SK-N-SH (cell line): ENCODE measurements around the gene ARHGEF3. TPM values are rescaled to one million over a fixed set of nuclear protein-coding genes. Genes with fewer than 3 reads are reported as not detected.
"Not testable (repeated sequence)": the region's sequence is repeated elsewhere in the genome, so short reads cannot be mapped to it uniquely, and the experiment has no call there.

Experiments used
- CTCF ChIA-PET: fragments of 300-600, 350-600 bp; formaldehyde crosslinking; extraction: SDS; loops from one replicate; lab custom pipeline; 2021; lab: Yijun Ruan, JAX
- POLR2A ChIA-PET: fragments of 350-600 bp; sonication (Branson Sonifier 250); formaldehyde crosslinking; extraction: SDS; loops from one replicate; lab custom pipeline; 2020; ENCODE audit warnings: antibody characterized with exemption, inconsistent platforms; lab: Yijun Ruan, JAX
- DNase-seq: peaks from one replicate; pipeline ENCODE4 v3.0.0; 2012
- H2AFZ ChIP-seq: fragments of 200-600 bp; sonication (generic); 2 replicates; pipeline ENCODE4 v1.8.1; 2016; ENCODE audit warnings: antibody characterized with exemption, mild to moderate bottlenecking, low read depth
- H3F3A ChIP-seq: fragments of 200-600 bp; sonication (generic); replicated peaks from 2 replicates; pipeline ENCODE3; 2016; ENCODE audit warnings: antibody characterized with exemption, mild to moderate bottlenecking; ENCODE audit not compliant: insufficient read depth
- H3K27ac ChIP-seq, 2 experiments: fragments of 200-500 bp in 1 of 2; fragments of 200-600 bp in 1 of 2; sonication (Bioruptor generic) in 1 of 2; sonication (generic), shearing (Covaris generic) in 1 of 2; 2 replicates each; pipeline versions ENCODE4 v1.5.1 to v1.6.1; 2014 to 2016; ENCODE audit warnings: low read depth in 2 of 2, inconsistent platforms in 1 of 2, low read length in 1 of 2, mild to moderate bottlenecking in 1 of 2, mixed read lengths in 1 of 2
- H3K27me3 ChIP-seq: fragments of 200-600 bp; sonication (generic), shearing (Covaris generic); 2 replicates; pipeline ENCODE4 v1.6.1; 2016; ENCODE audit warnings: mixed run types; ENCODE audit not compliant: insufficient read depth
- H3K36me3 ChIP-seq, 2 experiments: fragments of 200-500 bp in 1 of 2; fragments of 200-600 bp in 1 of 2; sonication (Bioruptor generic) in 1 of 2; sonication (generic) in 1 of 2; replicated peaks in 1 of 2; 2 replicates each; pipeline versions ENCODE3 to v1.5.1; 2014 to 2016; ENCODE audit warnings: low read length in 1 of 2, mild to moderate bottlenecking in 1 of 2; ENCODE audit not compliant: insufficient read depth in 2 of 2, control insufficient read depth in 1 of 2
- H3K4me1 ChIP-seq, 2 experiments: fragments of 200-500 bp in 1 of 2; fragments of 200-600 bp in 1 of 2; sonication (Bioruptor generic) in 1 of 2; sonication (generic), shearing (Covaris generic) in 1 of 2; 2 replicates each; pipeline versions ENCODE4 v1.5.1 to v1.6.1; 2014 to 2016; ENCODE audit warnings: low read depth in 1 of 2, low read length in 1 of 2, mixed run types in 1 of 2; ENCODE audit not compliant: insufficient read depth in 2 of 2, control insufficient read depth in 1 of 2
- H3K4me2 ChIP-seq: fragments of 200-600 bp; sonication (generic), shearing (Covaris generic); 2 replicates; pipeline ENCODE4 v1.6.1; 2017; ENCODE audit warnings: mixed run types
- H3K4me3 ChIP-seq, 2 experiments: fragments of 200-500 bp in 1 of 2; fragments of 200-600 bp in 1 of 2; sonication (Bioruptor generic) in 1 of 2; sonication (generic), shearing (Covaris generic) in 1 of 2; 2 replicates each; pipeline versions ENCODE4 v1.5.1 to v1.8.1; 2014 to 2016; ENCODE audit warnings: low read depth in 2 of 2, inconsistent platforms in 1 of 2, low read length in 1 of 2, mild to moderate bottlenecking in 1 of 2, mixed read lengths in 1 of 2, moderate library complexity in 1 of 2
- H3K79me2 ChIP-seq: fragments of 200-600 bp; sonication (generic); 2 replicates; pipeline ENCODE4 v1.8.1; 2017; ENCODE audit warnings: mild to moderate bottlenecking; ENCODE audit not compliant: insufficient read depth
- H3K9ac ChIP-seq: fragments of 200-600 bp; sonication (generic); 2 replicates; pipeline ENCODE4 v1.6.1; 2017; ENCODE audit warnings: mixed run types
- H3K9me2 ChIP-seq: fragments of 200-600 bp; sonication (generic); 2 replicates; pipeline ENCODE4 v1.6.1; 2017; ENCODE audit warnings: mixed run types
- H3K9me3 ChIP-seq: fragments of 200-600 bp; sonication (generic); 2 replicates; pipeline ENCODE4 v1.6.1; 2017; ENCODE audit warnings: mixed run types, mild to moderate bottlenecking, moderate library complexity
- H4K20me1 ChIP-seq: fragments of 200-600 bp; sonication (generic); 2 replicates; pipeline ENCODE4 v1.6.1; 2017; ENCODE audit warnings: mild to moderate bottlenecking, mixed run types; ENCODE audit not compliant: insufficient read depth
- CHD2 ChIP-seq: fragments of 150-350 bp; IDR thresholded peaks from 2 replicates; pipeline ENCODE4 v1.6.1; 2018; ENCODE audit warnings: low read length; ENCODE audit not compliant: partially characterized antibody
- FOXJ3 ChIP-seq: sonication (generic); formaldehyde crosslinking; IDR thresholded peaks from 2 replicates; pipeline ENCODE4 v1.5.1; 2020; ENCODE audit warnings: mild to moderate bottlenecking, missing genetic modification reagents
- GATA2 ChIP-seq: sonication (generic); formaldehyde crosslinking; IDR thresholded peaks from 2 replicates; pipeline ENCODE4 v1.5.0; 2020; ENCODE audit warnings: mild to moderate bottlenecking, missing genetic modification reagents
- MEF2A ChIP-seq: IDR thresholded peaks from 2 replicates; pipeline ENCODE4 v1.4.0; 2012; ENCODE audit warnings: low read depth, borderline replicate concordance
- POLR2AphosphoS5 ChIP-seq: IDR thresholded peaks from 2 replicates; pipeline ENCODE4 v1.6.1; 2012; ENCODE audit warnings: low read depth, low read length
- RCOR1 ChIP-seq: fragments of 150-350 bp; IDR thresholded peaks from 2 replicates; pipeline ENCODE4 v1.6.1; 2017; ENCODE audit warnings: antibody characterized with exemption, low read length
- REST ChIP-seq: IDR thresholded peaks from 2 replicates; pipeline ENCODE4 v1.6.1; 2012; ENCODE audit warnings: mild to moderate bottlenecking, low read depth, low read length, moderate library complexity
- RFX5 ChIP-seq: IDR thresholded peaks from 2 replicates; pipeline ENCODE4 v1.6.1; 2012; ENCODE audit warnings: mild to moderate bottlenecking, improper control_type of control experiment, low read length
- SIN3A ChIP-seq: IDR thresholded peaks from 2 replicates; pipeline ENCODE4 v1.6.1; 2012; ENCODE audit warnings: low read depth, mild to moderate bottlenecking, low read length, moderate library complexity, borderline replicate concordance
- SMC3 ChIP-seq: IDR thresholded peaks from 2 replicates; pipeline ENCODE4 v1.6.1; 2012; ENCODE audit warnings: low read depth, low read length, improper control_type of control experiment
- TAF1 ChIP-seq: IDR thresholded peaks from 2 replicates; pipeline ENCODE4 v1.6.1; 2012; ENCODE audit warnings: low read depth, mild to moderate bottlenecking, low read length, moderate library complexity, borderline replicate concordance
- TCF12 ChIP-seq: IDR thresholded peaks from 2 replicates; pipeline ENCODE4 v1.4.0; 2012
- WGBS: methylation state at CpG from one replicate; pipeline ENCODE4 v1.1.6; 2017; ENCODE audit warnings: low lambda C conversion rate; 5-methylcytosine and 5-hydroxymethylcytosine counted together
- polyA plus RNA-seq, 3 experiments: library from polyadenylated mRNA; depleted of rRNA; stranded (reverse); fragments of >200 nt; gene quantifications; 2 replicates each; pipeline ENCODE4 v1.2.3, GENCODE V29; 2012
- TF ChIP-seq, protein P1 (sequence below): IDR thresholded peaks from 2 replicates; pipeline ENCODE4; 2012
- TF ChIP-seq, protein P2 (sequence below): IDR thresholded peaks from 2 replicates; pipeline ENCODE4 v1.4.0; 2012; ENCODE audit warnings: low read depth, borderline replicate concordance
- TF ChIP-seq, protein P3 (sequence below): IDR thresholded peaks from 2 replicates; pipeline ENCODE4 v1.4.0; 2012; ENCODE audit warnings: low read depth

The ARHGEF3 gene
- polyA plus RNA-seq, 1 of the 3 experiments (the other 2 are of a cell fraction): 5.9 TPM

GRCh38 chr3:56758539-56758981 is 43.2 kb downstream of the ARHGEF3 start (continued):
- TF ChIP-seq, protein P1, sequence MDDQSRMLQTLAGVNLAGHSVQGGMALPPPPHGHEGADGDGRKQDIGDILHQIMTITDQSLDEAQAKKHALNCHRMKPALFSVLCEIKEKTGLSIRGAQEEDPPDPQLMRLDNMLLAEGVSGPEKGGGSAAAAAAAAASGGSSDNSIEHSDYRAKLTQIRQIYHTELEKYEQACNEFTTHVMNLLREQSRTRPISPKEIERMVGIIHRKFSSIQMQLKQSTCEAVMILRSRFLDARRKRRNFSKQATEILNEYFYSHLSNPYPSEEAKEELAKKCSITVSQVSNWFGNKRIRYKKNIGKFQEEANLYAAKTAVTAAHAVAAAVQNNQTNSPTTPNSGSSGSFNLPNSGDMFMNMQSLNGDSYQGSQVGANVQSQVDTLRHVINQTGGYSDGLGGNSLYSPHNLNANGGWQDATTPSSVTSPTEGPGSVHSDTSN: peak; percentile 56; the same call in 1 of the 2 replicates
- no peak for TF ChIP-seq SIN3A
- TF ChIP-seq REST: no peak
- TF ChIP-seq, protein P2, sequence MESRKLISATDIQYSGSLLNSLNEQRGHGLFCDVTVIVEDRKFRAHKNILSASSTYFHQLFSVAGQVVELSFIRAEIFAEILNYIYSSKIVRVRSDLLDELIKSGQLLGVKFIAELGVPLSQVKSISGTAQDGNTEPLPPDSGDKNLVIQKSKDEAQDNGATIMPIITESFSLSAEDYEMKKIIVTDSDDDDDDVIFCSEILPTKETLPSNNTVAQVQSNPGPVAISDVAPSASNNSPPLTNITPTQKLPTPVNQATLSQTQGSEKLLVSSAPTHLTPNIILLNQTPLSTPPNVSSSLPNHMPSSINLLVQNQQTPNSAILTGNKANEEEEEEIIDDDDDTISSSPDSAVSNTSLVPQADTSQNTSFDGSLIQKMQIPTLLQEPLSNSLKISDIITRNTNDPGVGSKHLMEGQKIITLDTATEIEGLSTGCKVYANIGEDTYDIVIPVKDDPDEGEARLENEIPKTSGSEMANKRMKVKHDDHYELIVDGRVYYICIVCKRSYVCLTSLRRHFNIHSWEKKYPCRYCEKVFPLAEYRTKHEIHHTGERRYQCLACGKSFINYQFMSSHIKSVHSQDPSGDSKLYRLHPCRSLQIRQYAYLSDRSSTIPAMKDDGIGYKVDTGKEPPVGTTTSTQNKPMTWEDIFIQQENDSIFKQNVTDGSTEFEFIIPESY: no peak
- TF ChIP-seq FOXJ3: no peak
- TF ChIP-seq POLR2AphosphoS5: peak; percentile 29; the same call in 1 of the 2 replicates
- TF ChIP-seq, protein P3, sequence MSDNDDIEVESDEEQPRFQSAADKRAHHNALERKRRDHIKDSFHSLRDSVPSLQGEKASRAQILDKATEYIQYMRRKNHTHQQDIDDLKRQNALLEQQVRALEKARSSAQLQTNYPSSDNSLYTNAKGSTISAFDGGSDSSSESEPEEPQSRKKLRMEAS: no peak
- TF ChIP-seq MEF2A: no peak
- TF ChIP-seq TAF1: no peak
- TF ChIP-seq RFX5: no peak
- TF ChIP-seq SMC3: no peak
- no peak for TF ChIP-seq RCOR1
- no peak for TF ChIP-seq CHD2
- TF ChIP-seq TCF12: peak; percentile 78
- no peak for TF ChIP-seq GATA2 (CRISPR knock-in tag)

DNA sequence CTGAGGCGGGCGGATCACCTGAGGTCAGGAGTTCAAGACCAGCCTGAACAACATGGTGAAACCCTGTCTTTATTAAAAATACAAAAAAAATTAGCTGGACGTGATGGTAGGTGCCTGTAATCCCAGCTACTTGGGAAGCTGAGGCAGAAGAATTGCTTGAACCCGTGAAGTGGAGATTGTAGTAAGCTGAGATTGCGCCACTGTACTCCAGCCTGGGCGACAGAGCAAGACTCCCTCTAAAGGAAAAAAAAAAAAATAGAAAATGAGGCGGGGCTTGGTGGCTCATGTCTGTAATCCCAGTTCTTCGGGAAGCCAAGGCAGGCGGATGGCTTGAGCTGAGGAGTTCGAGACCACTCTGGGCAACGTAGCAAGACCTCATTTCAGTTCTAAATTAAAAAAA is 43.7 kb downstream of the ARHGEF3 start:
- CTCF ChIA-PET: interaction anchor here (0.8 to 1.7 kb wide), 3 partner anchors 10 to 231 kb away, joined by 4 to 7 read pairs (median 7); no protein-coding TSS in a partner anchor
- H3K9ac ChIP-seq, H3K9me2 ChIP-seq, H3K4me3 ChIP-seq, H3F3A ChIP-seq, POLR2A ChIA-PET, H3K27me3 ChIP-seq, H3K9me3 ChIP-seq, H4K20me1 ChIP-seq, H3K36me3 ChIP-seq, DNase-seq, H3K4me2 ChIP-seq, H3K79me2 ChIP-seq: not testable (repeated sequence)
- 94% methylated on average over 11 of the region's 11 CpGs for WGBS
- peak overlapping the region; percentile 20; the same call in 1 of the 2 replicates for H2AFZ ChIP-seq
- peaks cover 0 to 17% of the 10 kb centered on the region in 2 experiments; a peak in 3 of 4 replicates for H3K4me1 ChIP-seq
- peak overlapping the region; percentile 62 to 75 for H3K27ac ChIP-seq
